Upper lobe of right lung (tissue), 1 donor: ENCODE data around the gene TIAM1. TPM values are rescaled to one million over a fixed set of nuclear protein-coding genes. Genes with fewer than 3 reads are reported as not detected.

Experiments
- ATAC-seq: fragments of 200-7000 bp; cut with Tn5 transposase; one replicate; pipeline ENCODE4 v1.9.1; 2020; ENCODE audit warnings: mild to moderate bottlenecking, moderate library complexity
- DNase-seq: peaks from one replicate; pipeline ENCODE4 v3.0.0-alpha.2; 2020
- H3K27ac ChIP-seq: fragments of 200-600 bp; one replicate; pipeline ENCODE4 v1.8.0; 2022
- H3K27me3 ChIP-seq: fragments of 200-600 bp; one replicate; pipeline ENCODE4 v1.8.0; 2022; ENCODE audit warnings: mild to moderate bottlenecking
- H3K36me3 ChIP-seq: fragments of 200-600 bp; one replicate; pipeline ENCODE4 v1.8.0; 2022
- H3K4me1 ChIP-seq: fragments of 200-600 bp; one replicate; pipeline ENCODE4 v1.8.0; 2022
- H3K4me3 ChIP-seq: fragments of 200-600 bp; one replicate; pipeline ENCODE4 v1.8.0; 2022; ENCODE audit warnings: mild to moderate bottlenecking
- H3K9me3 ChIP-seq: fragments of 200-600 bp; one replicate; pipeline ENCODE4 v1.8.0; 2022
- CTCF ChIP-seq: fragments of 200-600 bp; IDR thresholded peaks from one replicate; pipeline ENCODE4 v1.8.0; 2022; ENCODE audit warnings: antibody characterized with exemption
- intact Hi-C: fragments of 100-400 bp; cut with DNase I; formaldehyde crosslinking; loops from one replicate; pipeline ENCODE4 v1.11.0; 2022
- total RNA-seq: library from RNA; stranded (reverse); fragmentation: NEBNext Ultra II Directional; extraction: Animal tissue kit (Norgen Biotek cat#: 25700); gene quantifications from one replicate; pipeline ENCODE4 v1.2.1, GENCODE V29; 2021
- donor health status: DM: no; HTN: yes; CAD: no; lungs with severe emphysema.

Gene TIAM1
- total RNA-seq, 1 donor from 2014 or later = 27.3 TPM

- Histone ChIP-seq H3K27me3 (no peaks in the 10 kb centered on the region), H3K36me3 (no peaks in the 10 kb centered on the region), H3K4me3 (no peak overlapping the region), H3K9me3 (no peaks in the 10 kb centered on the region), H3K27ac (no peak overlapping the region), H3K4me1 (no peaks in the 10 kb centered on the region)
- TF ChIP-seq CTCF = no peak
- ATAC-seq = no peak
- intact Hi-C loops = no loop called here
- no peak for DNase-seq
These were observed 33.3 kb downstream of the TIAM1 start for GRCh38 chr21:31310750-31311149.

GRCh38 chr21:31308584-31308983 lies 35.5 kb downstream of the TIAM1 start:
- no peaks in the 10 kb centered on the region for H3K36me3 ChIP-seq
- H3K4me1 ChIP-seq = no peaks in the 10 kb centered on the region
- intact Hi-C loops = no loop called here
- H3K9me3 ChIP-seq = no peaks in the 10 kb centered on the region
- H3K27ac ChIP-seq = no peak overlapping the region
- no peak for DNase-seq
- no peak overlapping the region for H3K4me3 ChIP-seq
- no peak for ATAC-seq
- no peak for TF ChIP-seq CTCF
- no peaks in the 10 kb centered on the region for H3K27me3 ChIP-seq

- Histone ChIP-seq H3K4me1 (no peaks in the 10 kb centered on the region), H3K27me3 (no peaks in the 10 kb centered on the region), H3K27ac (no peak overlapping the region), H3K36me3 (no peaks in the 10 kb centered on the region), H3K4me3 (no peak overlapping the region), H3K9me3 (no peaks in the 10 kb centered on the region)
- ATAC-seq (no peak), DNase-seq (no peak)
- intact Hi-C loops = no loop called here
- no peak for TF ChIP-seq CTCF
These were observed 38.2 kb downstream of the TIAM1 start for GRCh38 chr21:31305888-31306287.

GRCh38 chr21:31299291-31300147 lies 44.5 kb downstream of the TIAM1 start:
- H3K4me1 ChIP-seq = no peaks in the 10 kb centered on the region
- no peak overlapping the region for H3K4me3 ChIP-seq
- ATAC-seq = no peak
- DNase-seq = no peak
- intact Hi-C loops = no loop called here
- no peak for TF ChIP-seq CTCF
- no peaks in the 10 kb centered on the region for H3K36me3 ChIP-seq
- no peaks in the 10 kb centered on the region for H3K27me3 ChIP-seq
- no peaks in the 10 kb centered on the region for H3K9me3 ChIP-seq
- H3K27ac ChIP-seq = no peak overlapping the region

GRCh38 chr21:31298618-31299269 lies 45.3 kb downstream of the TIAM1 start:
- ATAC-seq = no peak
- no peaks in the 10 kb centered on the region for H3K9me3 ChIP-seq
- no peak for TF ChIP-seq CTCF
- no peak overlapping the region for H3K27ac ChIP-seq
- no peaks in the 10 kb centered on the region for H3K4me1 ChIP-seq
- no peak overlapping the region for H3K4me3 ChIP-seq
- DNase-seq = no peak
- H3K36me3 ChIP-seq = no peaks in the 10 kb centered on the region
- no peaks in the 10 kb centered on the region for H3K27me3 ChIP-seq
- intact Hi-C loops = no loop called here
